Uterus (tissue), 2 donors: ENCODE data around the gene LACTB.

Experiments
- POLR2A ChIP-seq, 2 donors: fragments of 450-650 bp; IDR thresholded peaks; one replicate each; pipeline ENCODE4 v1.6.1; 2016; ENCODE audit warnings: antibody characterized with exemption in 2 of 2, mild to moderate bottlenecking in 1 of 2, moderate library complexity in 1 of 2
- TF ChIP-seq, protein P1 (sequence below), 4 experiments: fragments of 200-600 bp in 2 of 4; fragments of 450-650 bp in 2 of 4; sonication (generic) in 2 of 4; IDR thresholded peaks; one replicate each; pipeline ENCODE4 v1.5.1; 2016 to 2019; ENCODE audit warnings: antibody characterized with exemption in 4 of 4, mild to moderate bottlenecking in 2 of 4, moderate library complexity in 1 of 4

DNA sequence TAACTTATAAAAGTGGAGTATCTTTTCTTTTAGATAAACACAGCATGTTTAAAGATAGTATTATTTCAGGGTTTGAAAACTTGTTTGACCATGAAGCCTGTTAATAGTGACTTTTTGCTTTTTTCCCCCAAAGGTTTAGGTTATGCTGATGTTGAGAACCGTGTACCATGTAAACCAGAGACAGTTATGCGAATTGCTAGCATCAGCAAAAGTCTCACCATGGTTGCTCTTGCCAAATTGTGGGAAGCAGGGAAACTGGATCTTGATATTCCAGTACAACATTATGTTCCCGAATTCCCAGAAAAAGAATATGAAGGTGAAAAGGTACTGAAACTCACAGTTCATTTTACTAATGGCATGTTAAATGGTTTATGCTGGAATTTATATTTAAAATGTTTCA is 5.1 kb downstream of the LACTB start:
- TF ChIP-seq, protein P1, sequence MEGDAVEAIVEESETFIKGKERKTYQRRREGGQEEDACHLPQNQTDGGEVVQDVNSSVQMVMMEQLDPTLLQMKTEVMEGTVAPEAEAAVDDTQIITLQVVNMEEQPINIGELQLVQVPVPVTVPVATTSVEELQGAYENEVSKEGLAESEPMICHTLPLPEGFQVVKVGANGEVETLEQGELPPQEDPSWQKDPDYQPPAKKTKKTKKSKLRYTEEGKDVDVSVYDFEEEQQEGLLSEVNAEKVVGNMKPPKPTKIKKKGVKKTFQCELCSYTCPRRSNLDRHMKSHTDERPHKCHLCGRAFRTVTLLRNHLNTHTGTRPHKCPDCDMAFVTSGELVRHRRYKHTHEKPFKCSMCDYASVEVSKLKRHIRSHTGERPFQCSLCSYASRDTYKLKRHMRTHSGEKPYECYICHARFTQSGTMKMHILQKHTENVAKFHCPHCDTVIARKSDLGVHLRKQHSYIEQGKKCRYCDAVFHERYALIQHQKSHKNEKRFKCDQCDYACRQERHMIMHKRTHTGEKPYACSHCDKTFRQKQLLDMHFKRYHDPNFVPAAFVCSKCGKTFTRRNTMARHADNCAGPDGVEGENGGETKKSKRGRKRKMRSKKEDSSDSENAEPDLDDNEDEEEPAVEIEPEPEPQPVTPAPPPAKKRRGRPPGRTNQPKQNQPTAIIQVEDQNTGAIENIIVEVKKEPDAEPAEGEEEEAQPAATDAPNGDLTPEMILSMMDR (IDR thresholded peaks at IDR 0.05): no peak
- no peak for TF ChIP-seq POLR2A (IDR thresholded peaks at IDR 0.05)
